ENCODE data around the gene CHDH.

Gene CHDH

GRCh38 chr3:53823956-53824657 is 22.1 kb downstream of the CHDH start:
- no peak for DNase-seq (ENCODE audit: low spot score)

- DNase-seq (ENCODE audit: low spot score) = no peak
Observed at GRCh38 chr3:53823026-53823955, 22.9 kb downstream of the CHDH start.

GRCh38 chr3:53822331-53822741 is 23.9 kb downstream of the CHDH start:
- DNase-seq (ENCODE audit: low spot score) = no peak

GRCh38 chr3:53821631-53822121 is 24.5 kb downstream of the CHDH start:
- no peak for DNase-seq (ENCODE audit: low spot score)

GRCh38 chr3:53820756-53821580 is 25.3 kb downstream of the CHDH start:
- no peak for DNase-seq (ENCODE audit: low spot score)

DNA sequence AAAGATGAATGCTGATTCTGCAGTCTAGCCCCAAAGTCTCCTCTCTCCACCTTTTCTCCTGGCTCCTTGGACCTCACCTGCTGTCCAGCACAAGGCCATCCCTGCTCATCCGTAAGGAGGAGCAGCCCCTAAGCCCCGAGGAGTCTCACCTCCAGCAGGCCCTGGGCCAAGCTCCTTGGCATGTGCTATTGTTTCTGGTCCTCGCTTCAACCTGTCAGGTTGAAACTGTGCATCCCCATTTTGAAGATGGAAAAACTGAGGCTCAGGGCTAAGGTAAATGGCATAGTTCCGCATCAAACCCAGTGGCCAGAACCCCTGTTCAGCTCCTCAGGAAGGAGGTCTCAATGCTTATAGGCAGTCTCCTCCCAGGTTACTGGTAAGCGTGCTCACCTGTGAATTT is 26.1 kb downstream of the CHDH start:
- no peak for DNase-seq (ENCODE audit: low spot score)

- no peak for DNase-seq (ENCODE audit: low spot score)
Observed at GRCh38 chr3:53819163-53819868, 26.9 kb downstream of the CHDH start.

GRCh38 chr3:53818221-53819162 is 27.7 kb downstream of the CHDH start:
- DNase-seq (ENCODE audit: low spot score) = no peak

DNA sequence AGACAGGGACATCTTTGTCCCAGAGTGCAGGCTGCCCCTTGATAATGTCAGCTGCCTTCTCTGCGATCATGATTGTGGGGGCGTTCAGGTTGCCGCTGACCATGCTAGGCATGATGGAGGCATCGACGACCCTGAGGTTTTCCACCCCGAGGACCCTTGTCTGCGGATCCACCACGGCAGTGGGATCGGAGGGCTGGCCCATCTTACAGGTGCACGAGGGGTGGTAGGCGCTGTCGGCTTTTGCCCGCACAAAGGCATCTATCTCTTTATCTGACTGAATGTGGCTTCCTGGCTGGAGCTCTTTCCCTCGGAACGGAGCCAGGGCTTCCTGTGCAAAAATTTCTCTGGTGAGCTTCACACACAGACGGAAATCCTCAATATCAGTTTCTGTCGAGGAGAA is 28.4 kb downstream of the CHDH start:
- DNase-seq (ENCODE audit: low spot score) = no peak

GRCh38 chr3:53817211-53817610 is 29.0 kb downstream of the CHDH start:
- no peak for DNase-seq (ENCODE audit: low spot score)

DNA sequence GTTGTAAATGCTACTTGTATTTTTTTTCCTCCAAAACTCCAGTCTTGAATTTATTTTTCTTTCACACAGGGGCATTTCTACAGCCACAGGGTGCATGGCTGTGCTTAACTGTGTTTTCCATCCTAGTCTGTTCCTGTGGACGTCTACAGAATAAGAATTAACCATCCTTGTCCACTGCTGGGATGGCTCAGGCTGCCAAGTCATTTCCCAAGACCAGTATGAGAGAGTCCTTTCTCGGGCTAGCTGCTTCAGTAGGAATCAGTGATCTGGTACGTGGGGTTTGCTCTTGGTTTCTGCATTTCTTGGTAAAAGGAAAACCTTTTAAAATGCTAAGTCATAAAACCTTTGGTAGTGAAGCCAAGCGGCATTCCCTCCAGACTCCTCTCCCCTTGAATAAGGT is 29.8 kb downstream of the CHDH start:
- peak; percentile 34 for DNase-seq (ENCODE audit: low spot score)

DNA sequence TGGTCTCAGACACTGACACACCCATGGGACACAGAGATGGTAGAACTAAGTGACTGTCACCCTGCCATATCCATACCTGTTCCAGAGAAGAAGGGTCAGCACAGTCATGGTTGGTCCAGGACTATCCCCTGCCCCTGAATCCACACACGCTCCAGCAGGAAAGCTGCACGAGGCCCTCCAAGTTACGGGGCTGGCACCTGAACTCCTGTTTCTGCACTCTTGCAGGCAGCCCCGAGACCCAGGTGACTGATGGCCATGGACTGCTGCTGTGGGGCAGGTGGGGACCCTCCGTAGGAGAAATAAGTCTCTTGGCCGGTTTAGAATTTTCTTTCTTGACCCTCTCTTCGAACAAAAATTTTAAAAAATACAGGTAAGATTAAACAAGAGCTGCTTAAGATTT is 30.6 kb downstream of the CHDH start:
- no peak for DNase-seq (ENCODE audit: low spot score)

DNA sequence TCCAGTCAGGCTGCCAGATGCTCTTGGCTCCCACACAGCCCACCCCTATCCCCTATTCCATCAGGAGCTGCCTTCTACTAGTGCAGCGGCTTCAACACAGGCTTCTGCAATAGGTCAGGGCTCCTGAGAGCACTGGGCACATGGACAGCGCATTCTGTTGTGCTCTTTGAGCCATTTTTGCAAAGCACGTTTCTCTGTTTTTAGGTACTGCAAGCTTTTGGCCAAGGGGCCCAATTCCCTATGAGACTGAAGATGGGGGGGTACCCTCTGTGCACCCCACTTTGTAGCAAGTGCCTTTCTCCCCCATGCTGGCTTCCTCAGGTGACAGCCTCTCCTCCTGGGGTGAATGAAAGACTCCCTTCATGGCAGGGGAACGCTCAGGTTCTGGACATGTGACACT is 31.2 kb downstream of the CHDH start:
- no peak for DNase-seq (ENCODE audit: low spot score)

DNA sequence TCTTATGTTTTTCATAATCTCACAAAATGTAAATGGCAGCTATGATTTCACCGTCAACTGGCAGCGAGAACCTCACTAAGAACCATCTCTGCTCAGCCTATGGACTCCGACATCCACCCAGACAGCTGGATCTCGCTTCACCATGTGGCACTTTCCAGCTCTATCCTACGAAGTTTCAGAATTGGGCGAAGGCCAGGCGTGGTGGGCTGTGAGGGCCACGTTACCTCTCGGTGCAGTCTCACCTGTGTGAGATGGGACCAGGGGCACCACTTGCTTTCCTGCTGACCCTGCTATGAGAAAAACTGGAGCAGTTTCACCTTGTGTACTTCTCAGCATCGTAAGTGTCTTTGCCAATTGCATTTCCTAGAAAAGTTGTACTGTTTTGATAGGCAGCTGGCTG is 32.3 kb downstream of the CHDH start:
- no peak for DNase-seq (ENCODE audit: low spot score)

- no peak for DNase-seq (ENCODE audit: low spot score)
Observed at GRCh38 chr3:53813229-53813628, 33.0 kb downstream of the CHDH start.

- no peak for DNase-seq (ENCODE audit: low spot score)
Observed at GRCh38 chr3:53812434-53812833, 33.8 kb downstream of the CHDH start.

GRCh38 chr3:53811143-53811927 is 34.9 kb downstream of the CHDH start:
- DNase-seq (ENCODE audit: low spot score) = no peak

GRCh38 chr3:53809764-53810400 is 36.3 kb downstream of the CHDH start:
- DNase-seq (ENCODE audit: low spot score) = no peak

DNA sequence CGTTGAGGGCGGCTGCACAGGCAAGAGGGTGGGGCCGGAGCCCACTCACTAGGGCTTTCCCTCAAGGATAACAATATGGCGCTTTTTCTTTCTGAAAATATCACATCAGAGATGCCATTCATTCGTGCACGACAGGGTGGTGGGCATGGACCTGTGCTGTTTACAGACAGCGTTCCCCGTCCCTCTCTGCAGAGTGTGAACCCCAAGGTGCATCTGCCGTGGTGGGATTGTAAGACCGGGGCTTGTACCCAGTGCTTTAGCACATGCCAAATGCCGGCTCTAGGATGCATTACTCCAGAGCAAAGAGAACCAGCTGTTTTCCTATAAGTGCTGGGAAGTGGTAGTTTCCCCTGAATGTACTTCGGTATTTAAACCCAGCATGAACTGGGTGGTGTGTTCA is 37.0 kb downstream of the CHDH start:
- DNase-seq (ENCODE audit: low spot score) = no peak
